HUES64 (cell line): ENCODE measurements around the gene MGLL.

ENCODE experiments used
- H3K27ac ChIP-seq: 2 replicates; pipeline ENCODE4 v1.7.0; 2013; ENCODE audit warnings: low read depth, low read length, inconsistent platforms
- H3K27me3 ChIP-seq: 2 replicates; pipeline ENCODE4 v1.6.1; 2013; ENCODE audit warnings: mild to moderate bottlenecking, low read length; ENCODE audit not compliant: insufficient read depth
- H3K36me3 ChIP-seq: 2 replicates; pipeline ENCODE4 v1.6.1; 2013; ENCODE audit warnings: mild to moderate bottlenecking, low read length; ENCODE audit not compliant: insufficient read depth
- H3K4me1 ChIP-seq: 2 replicates; pipeline ENCODE4 v1.6.1; 2013; ENCODE audit warnings: mild to moderate bottlenecking, low read length, moderate library complexity; ENCODE audit not compliant: insufficient read depth
- H3K4me3 ChIP-seq: 2 replicates; pipeline ENCODE4 v1.5.1; 2013; ENCODE audit warnings: mild to moderate bottlenecking, low read length, moderate library complexity
- H3K9ac ChIP-seq: 2 replicates; pipeline ENCODE4 v1.6.1; 2013; ENCODE audit warnings: mild to moderate bottlenecking, low read depth, low read length
- H3K9me3 ChIP-seq: 2 replicates; pipeline ENCODE4 v1.6.1; 2013; ENCODE audit warnings: low read depth, low read length; ENCODE audit not compliant: insufficient read depth
- WGBS: fragments of 150-250, 120-280 bp; methylation state at CpG from one replicate; pipeline ENCODE4 v1.1.7; 2013; ENCODE audit warnings: missing lambda C conversion rate; 5-methylcytosine and 5-hydroxymethylcytosine counted together

MGLL gene

DNA sequence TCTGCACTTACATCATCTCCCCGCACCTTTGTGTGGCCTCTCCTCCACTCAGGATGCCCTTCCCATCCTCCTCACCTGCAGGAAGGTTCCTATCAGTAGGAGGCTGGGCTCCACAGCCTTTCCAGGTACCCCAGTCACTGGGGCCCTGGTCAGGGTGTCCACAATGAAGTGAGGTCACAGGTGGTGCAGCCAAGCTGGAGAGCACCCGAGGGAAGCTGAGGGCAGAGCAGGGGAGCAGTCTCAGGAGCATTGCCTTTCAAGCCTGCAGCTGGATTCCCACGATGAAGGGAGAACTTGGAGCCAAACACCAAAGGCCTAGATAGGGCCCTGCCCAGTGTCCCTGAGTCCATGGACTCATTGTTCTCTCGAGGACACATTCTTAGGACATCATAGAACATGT is 23.6 kb downstream of the MGLL start:
- Histone ChIP-seq H3K27me3 (no peaks in the 10 kb centered on the region), H3K9ac (no peak overlapping the region; the same call in 1 of the 2 replicates), H3K9me3 (no peaks in the 10 kb centered on the region), H3K36me3 (no peaks in the 10 kb centered on the region), H3K27ac (no peak overlapping the region), H3K4me1 (no peaks in the 10 kb centered on the region), H3K4me3 (no peak overlapping the region)
- WGBS: 89% methylated on average over 4 of the region's 4 CpGs

DNA sequence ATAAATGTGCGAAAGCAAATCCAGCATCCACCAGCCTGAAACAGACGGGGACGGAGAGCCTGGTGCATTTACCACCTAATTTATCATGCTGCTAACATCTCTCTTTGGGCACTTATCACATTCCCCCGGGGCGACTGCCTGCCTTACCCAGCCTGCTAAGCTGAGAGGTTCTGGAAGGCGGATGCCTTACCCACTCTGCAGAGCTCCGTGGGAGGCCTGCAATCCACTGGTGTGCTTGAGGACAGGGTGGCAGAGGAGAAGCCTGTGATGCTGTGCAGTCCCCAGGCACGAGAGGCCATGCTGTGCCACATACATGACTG is 25.5 kb downstream of the MGLL start:
- Histone ChIP-seq H3K4me1 (no peaks in the 10 kb centered on the region), H3K27ac (no peak overlapping the region), H3K9me3 (no peaks in the 10 kb centered on the region), H3K27me3 (no peaks in the 10 kb centered on the region), H3K9ac (no peak overlapping the region), H3K36me3 (no peaks in the 10 kb centered on the region), H3K4me3 (no peak overlapping the region)
- 88% methylated on average over 8 of the region's 8 CpGs for WGBS

DNA sequence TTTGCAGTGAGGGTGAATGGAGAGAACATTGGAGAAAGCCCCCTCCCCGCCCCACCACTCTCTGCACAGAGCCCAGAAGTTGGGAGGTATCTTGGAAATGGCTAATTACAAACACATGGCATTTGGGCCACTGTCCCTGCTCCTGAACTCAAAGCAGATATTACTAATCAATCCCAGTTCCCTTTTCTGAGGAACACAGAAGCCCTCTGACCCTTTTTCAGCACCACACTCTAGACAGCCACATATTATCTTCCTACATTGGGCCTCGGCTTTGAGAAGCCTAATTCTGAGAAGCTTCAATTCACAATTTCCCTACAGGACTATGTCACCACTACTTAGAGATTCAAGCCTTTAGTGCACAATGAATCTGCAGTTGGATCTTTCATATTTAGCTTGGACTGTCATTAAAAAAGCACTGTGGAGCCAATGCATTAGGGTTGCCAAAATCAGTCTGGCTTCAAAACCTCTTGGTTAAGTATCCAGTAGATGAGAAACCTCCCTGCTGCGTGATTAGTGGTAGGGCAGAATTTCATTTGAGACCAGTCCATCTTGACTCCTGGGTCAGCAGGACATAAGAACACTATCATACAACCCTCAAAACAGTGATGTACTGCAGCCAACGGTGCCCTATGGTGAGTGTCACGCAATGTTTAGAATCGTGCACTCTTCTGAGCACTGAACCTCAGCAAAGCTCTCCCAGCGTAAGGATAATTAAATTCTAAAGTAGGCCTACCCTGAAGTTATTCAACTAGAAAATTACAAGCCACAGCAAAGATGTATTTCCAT is 26.1 kb downstream of the MGLL start:
- no peak overlapping the region for H3K9ac ChIP-seq
- no peaks in the 10 kb centered on the region for H3K9me3 ChIP-seq
- H3K4me3 ChIP-seq: no peak overlapping the region
- H3K4me1 ChIP-seq: no peaks in the 10 kb centered on the region
- no peak overlapping the region for H3K27ac ChIP-seq
- H3K36me3 ChIP-seq: no peaks in the 10 kb centered on the region
- WGBS: 95% methylated on average over 6 of the region's 7 CpGs
- H3K27me3 ChIP-seq: no peaks in the 10 kb centered on the region

DNA sequence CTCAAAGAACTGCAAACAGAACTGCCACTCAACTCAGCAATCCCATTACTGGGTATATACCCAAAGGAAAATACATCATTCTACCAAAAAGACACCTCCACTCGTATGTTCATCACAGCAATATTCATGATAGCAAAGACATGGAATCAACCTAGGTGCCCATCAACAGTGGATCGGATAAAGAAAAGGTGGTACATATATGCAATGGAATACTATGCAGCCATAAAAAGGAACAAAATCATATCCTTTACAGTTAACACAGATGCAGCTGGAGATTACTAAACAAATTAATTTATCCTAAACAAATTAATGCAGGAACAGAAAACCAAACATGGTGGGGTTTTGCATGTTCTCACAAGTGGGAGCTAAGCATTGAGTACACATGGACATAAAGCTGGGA is 27.3 kb downstream of the MGLL start:
- Histone ChIP-seq H3K9me3 (no peaks in the 10 kb centered on the region), H3K36me3 (no peaks in the 10 kb centered on the region), H3K27ac (no peak overlapping the region), H3K4me1 (no peaks in the 10 kb centered on the region), H3K9ac (no peak overlapping the region), H3K4me3 (no peak overlapping the region), H3K27me3 (no peaks in the 10 kb centered on the region)
- 100% methylated on average over 1 of the region's 2 CpGs for WGBS

DNA sequence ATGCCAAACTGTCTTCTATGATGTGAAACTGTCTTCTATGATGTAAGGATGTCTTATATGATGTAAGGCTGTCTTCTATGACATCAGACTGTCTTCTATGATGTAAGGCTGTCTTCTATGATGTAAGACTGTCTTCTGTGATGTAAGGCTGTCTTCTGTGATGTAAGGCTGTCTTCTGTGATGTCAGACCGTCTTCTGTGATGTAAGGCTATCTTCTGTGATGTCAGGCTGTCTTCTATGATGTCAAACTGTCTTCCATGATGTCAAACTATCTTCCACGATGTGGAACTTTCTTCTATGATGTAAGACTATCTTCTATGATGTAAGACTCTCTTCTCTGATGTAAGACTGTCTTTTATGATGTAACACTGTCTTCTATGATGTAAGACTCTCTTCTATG is 27.9 kb downstream of the MGLL start:
- 91% methylated on average over 1 of the region's 2 CpGs for WGBS
- no peaks in the 10 kb centered on the region for H3K4me1 ChIP-seq
- H3K27ac ChIP-seq: no peak overlapping the region
- H3K4me3 ChIP-seq: no peak overlapping the region
- no peaks in the 10 kb centered on the region for H3K27me3 ChIP-seq
- H3K9ac ChIP-seq: no peak overlapping the region
- H3K9me3 ChIP-seq: no peaks in the 10 kb centered on the region
- H3K36me3 ChIP-seq: no peaks in the 10 kb centered on the region

DNA sequence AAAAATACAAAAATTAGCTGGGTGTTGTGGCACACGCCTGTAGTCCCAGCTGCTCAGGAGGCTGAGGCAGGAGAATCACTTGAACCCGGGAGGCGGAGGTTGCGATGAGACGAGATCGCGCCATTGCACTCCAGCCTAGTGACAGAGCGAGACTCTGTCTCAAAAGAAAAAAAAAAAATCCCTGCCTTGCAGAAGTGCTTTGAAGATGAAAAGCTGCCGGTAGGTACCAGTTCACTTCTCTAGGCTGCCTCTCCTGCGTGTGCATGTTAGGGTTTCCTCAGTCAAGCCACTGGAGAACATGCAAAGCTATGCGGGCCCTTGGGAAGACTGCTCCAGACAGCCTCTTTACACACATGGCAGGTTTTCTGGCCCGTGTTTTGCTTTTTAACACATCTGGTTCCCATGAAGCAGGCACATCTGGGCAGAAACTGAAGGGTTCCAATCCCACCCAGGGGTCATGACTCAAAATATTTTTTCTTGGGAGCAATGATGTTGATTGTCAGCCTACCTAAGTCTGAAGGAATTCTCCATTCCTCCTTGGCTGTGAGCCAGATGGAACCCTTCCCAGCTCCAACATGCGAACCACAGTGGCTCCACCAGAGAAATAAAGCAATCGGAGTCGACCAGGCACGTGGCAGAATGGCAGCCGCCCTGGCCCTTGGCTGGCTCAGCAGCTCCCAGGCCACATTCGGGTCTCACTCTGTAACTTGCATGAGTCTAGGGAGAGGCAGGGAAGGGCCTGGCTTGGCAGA is 29.6 kb downstream of the MGLL start:
- H3K9me3 ChIP-seq: no peaks in the 10 kb centered on the region
- H3K27me3 ChIP-seq: no peaks in the 10 kb centered on the region
- no peak overlapping the region for H3K4me3 ChIP-seq
- no peaks in the 10 kb centered on the region for H3K36me3 ChIP-seq
- H3K9ac ChIP-seq: no peak overlapping the region
- WGBS: 95% methylated on average over 18 of the region's 18 CpGs
- H3K27ac ChIP-seq: no peak overlapping the region
- no peaks in the 10 kb centered on the region for H3K4me1 ChIP-seq

DNA sequence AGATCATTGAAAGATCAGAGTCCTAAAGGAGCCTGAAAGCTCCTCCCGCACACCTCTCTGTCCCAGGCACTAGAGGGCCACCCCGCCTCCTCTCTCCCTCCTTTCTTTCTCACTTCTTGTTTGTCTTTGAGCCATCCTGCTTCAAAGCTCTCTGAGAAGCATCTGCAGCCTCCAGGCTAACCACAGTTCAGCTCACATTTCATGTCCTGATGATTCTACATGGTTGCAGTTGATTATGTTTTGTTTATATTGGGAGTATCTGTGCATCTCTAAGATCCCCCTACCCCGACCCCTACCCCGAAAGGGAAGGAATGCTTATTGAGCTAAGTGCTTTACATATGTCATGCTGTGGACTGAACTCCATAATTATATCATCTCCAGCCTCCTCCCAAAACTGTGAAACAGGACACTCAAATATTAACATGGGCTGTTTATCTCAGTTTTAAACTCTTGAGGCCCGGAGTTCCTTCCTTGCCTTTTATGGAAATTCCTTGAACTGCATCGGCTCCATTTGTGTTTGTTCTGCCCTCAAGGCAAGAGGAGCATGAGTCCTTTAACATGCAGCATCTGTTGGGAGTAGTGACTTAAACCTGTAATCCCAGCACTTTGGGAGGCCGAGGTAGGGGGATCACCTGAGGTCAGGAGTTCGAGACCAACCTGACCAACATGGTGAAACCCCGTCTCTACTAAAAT is 30.9 kb downstream of the MGLL start:
- no peaks in the 10 kb centered on the region for H3K9me3 ChIP-seq
- no peak overlapping the region for H3K4me3 ChIP-seq
- WGBS: 62% methylated on average over 7 of the region's 9 CpGs
- H3K9ac ChIP-seq: no peak overlapping the region
- H3K27me3 ChIP-seq: no peaks in the 10 kb centered on the region
- no peaks in the 10 kb centered on the region for H3K36me3 ChIP-seq
- no peaks in the 10 kb centered on the region for H3K4me1 ChIP-seq
- no peak overlapping the region for H3K27ac ChIP-seq

DNA sequence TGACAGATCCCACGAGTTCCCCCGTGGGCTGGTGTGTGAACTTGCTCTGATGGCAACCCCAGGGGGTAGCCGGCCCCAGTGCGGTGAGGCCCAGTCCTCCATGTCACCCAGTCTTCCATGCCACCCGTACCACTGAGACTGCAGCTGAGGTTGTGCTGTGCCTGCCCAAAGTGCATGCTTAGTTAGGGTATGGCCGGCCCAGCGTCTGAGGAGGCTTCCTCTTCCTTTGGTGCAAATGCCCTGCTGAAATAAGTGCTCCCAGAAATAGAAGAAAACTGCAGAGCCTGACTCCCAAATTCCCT is 31.5 kb downstream of the MGLL start:
- WGBS: 85% methylated on average over 7 of the region's 7 CpGs
- Histone ChIP-seq H3K36me3 (no peaks in the 10 kb centered on the region), H3K27me3 (no peaks in the 10 kb centered on the region), H3K4me3 (no peak overlapping the region), H3K4me1 (no peaks in the 10 kb centered on the region), H3K9ac (no peak overlapping the region), H3K27ac (no peak overlapping the region), H3K9me3 (no peaks in the 10 kb centered on the region)

DNA sequence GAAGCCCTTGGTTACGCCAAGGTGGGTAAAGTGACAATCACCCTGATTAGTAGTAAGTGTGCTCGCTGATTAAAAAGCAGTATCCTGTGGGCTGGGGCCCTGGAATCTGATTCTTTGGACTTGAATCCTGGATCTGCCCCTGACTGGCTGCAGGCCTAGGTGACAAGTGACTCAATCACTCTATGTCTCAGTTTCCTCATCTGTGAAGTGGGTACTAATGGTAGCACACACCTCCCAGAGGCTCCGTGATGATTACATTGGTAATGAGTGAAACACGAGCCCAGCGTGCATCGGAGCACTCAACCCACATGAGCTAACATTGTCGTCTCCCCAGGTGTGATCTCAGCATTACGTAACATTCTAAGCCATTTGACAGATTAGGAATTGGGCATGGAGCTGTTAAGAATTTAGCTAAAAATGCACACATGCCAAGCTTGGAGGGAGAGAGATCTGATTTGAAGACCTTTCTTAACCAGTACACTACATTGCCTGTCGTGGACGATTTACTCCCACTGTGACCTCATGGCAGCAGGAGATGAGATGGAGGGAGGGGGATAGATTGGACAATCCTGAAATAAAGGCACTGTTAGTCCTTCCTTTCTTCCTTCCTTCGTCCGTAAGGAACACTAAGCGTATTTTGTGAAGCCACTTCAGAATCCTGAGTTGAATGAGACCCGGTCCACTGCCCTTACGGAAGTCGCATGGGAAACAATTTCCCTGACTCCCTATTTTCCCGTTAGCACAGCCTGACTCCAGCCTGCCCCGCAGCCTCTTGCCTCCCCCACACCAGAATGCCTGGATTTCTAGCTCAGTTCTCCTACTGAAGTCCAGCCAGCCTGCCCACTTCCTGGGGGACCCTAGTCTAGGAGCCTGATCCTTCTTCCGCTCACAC is 32.1 kb downstream of the MGLL start:
- no peaks in the 10 kb centered on the region for H3K4me1 ChIP-seq
- H3K27ac ChIP-seq: no peak overlapping the region
- H3K36me3 ChIP-seq: no peaks in the 10 kb centered on the region
- 93% methylated on average over 19 of the region's 19 CpGs for WGBS
- H3K9ac ChIP-seq: no peak overlapping the region
- H3K27me3 ChIP-seq: no peaks in the 10 kb centered on the region
- H3K4me3 ChIP-seq: no peak overlapping the region
- H3K9me3 ChIP-seq: no peaks in the 10 kb centered on the region

DNA sequence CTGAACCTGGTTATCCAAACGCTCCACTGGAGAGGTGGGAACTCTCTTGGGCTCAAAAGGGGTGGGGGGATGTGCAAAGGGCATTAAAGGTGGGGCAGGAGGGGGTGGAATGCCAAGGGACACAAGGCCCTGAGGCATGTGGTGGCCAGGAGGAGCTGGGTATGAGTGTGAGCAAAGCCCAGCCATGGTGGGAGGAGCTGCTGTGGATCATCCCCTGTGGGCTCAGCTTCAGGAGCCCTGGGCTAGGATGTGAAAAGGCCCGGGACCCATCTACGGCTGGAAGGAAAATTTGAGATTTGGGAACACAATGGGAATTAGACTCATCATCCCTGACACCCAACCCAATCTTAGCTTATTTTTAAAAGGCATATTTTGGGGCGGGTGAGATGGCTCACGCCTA is 33.3 kb downstream of the MGLL start:
- no peak overlapping the region for H3K9ac ChIP-seq
- 91% methylated on average over 5 of the region's 5 CpGs for WGBS
- no peaks in the 10 kb centered on the region for H3K36me3 ChIP-seq
- no peak overlapping the region for H3K4me3 ChIP-seq
- no peaks in the 10 kb centered on the region for H3K27me3 ChIP-seq
- H3K4me1 ChIP-seq: no peaks in the 10 kb centered on the region
- H3K9me3 ChIP-seq: no peaks in the 10 kb centered on the region
- no peak overlapping the region for H3K27ac ChIP-seq

DNA sequence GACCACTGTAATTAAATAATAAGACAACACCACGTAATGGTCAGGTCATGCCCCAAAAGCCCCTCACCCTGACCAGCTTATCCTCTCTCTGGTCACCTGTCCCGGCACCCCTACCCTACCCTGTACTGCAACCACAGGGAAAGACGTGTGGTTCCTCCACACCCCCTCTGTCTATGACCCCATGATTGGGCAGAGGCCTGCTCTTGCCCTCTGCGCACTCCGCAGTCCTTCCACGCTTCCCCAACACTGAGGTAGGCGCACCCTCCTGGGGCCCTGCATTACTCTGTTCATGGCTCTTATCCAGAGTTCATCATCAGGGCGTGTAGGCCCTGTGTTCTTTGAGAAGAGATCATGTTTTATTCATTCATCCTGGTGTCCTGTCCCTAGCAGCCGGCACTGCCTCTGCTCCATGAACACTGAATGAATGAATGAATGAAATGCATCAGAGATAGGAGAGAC is 33.8 kb downstream of the MGLL start:
- no peaks in the 10 kb centered on the region for H3K36me3 ChIP-seq
- H3K9ac ChIP-seq: no peak overlapping the region
- no peaks in the 10 kb centered on the region for H3K27me3 ChIP-seq
- H3K27ac ChIP-seq: no peak overlapping the region
- H3K4me1 ChIP-seq: no peaks in the 10 kb centered on the region
- WGBS: 94% methylated on average over 9 of the region's 9 CpGs
- no peak overlapping the region for H3K4me3 ChIP-seq
- H3K9me3 ChIP-seq: no peaks in the 10 kb centered on the region
